ENCODE measurements around the gene FANCG. TPM values are rescaled to one million over a fixed set of nuclear protein-coding genes. Genes with fewer than 3 reads are reported as not detected.
A peak's percentile ranks its signal among the peaks of the same experiment; 100 is the strongest.

FANCG gene
- total RNA-seq, 4 donors from 2014 or later = 1.8 to 15.7 (median 3.4) TPM

GRCh38 chr9:35105126-35105525 lies 25.4 kb upstream of the FANCG start:
- ATAC-seq (no peak), DNase-seq (no peak)
- H3K4me3 ChIP-seq = no peak overlapping the region
- in situ Hi-C loops (cut with MboI; ENCODE audit: low sequenced_read_pairs in 4 of 4) = loop anchor here in 1 of 4 donors (25.0 kb wide), 1 partner anchor 457 kb away; a partner anchor contains a TSS
- H3K27me3 ChIP-seq = no peaks in the 10 kb centered on the region
- H3K36me3 ChIP-seq = peaks cover 0 to 61% of the 10 kb centered on the region in 2 donors
- peaks cover 19 to 22% of the 10 kb centered on the region in 2 donors for H3K4me1 ChIP-seq
- TF ChIP-seq CTCF (IDR thresholded peaks at IDR 0.05 in 4 of 5, conservative IDR thresholded peaks at IDR 0.05 in 1 of 5) (no peak), POLR2A (IDR thresholded peaks at IDR 0.05) (no peak)
- intact Hi-C loops (cut with DNase I; ENCODE audit: low total_unique reads) = no loop called here
- no peaks in the 10 kb centered on the region for H3K9me3 ChIP-seq
- H3K27ac ChIP-seq = no peak overlapping the region

GRCh38 chr9:35104586-35104985 lies 24.8 kb upstream of the FANCG start:
- ATAC-seq (no peak), DNase-seq (no peak)
- no peaks in the 10 kb centered on the region for H3K9me3 ChIP-seq
- peak overlapping the region in 1 of 4 donors; percentile 93 for H3K27ac ChIP-seq
- H3K36me3 ChIP-seq = peaks cover 0 to 67% of the 10 kb centered on the region in 2 donors
- in situ Hi-C loops (cut with MboI; ENCODE audit: low sequenced_read_pairs in 4 of 4) = loop anchor here in 1 of 4 donors (25.0 kb wide), 1 partner anchor 458 kb away; a partner anchor contains a TSS
- H3K27me3 ChIP-seq = no peaks in the 10 kb centered on the region
- no peak for TF ChIP-seq CTCF (IDR thresholded peaks at IDR 0.05 in 4 of 5, conservative IDR thresholded peaks at IDR 0.05 in 1 of 5)
- no peak for TF ChIP-seq POLR2A (IDR thresholded peaks at IDR 0.05)
- peaks cover 17 to 22% of the 10 kb centered on the region in 2 donors for H3K4me1 ChIP-seq
- intact Hi-C loops (cut with DNase I; ENCODE audit: low total_unique reads) = no loop called here
- H3K4me3 ChIP-seq = no peak overlapping the region

- in situ Hi-C loops (cut with MboI; ENCODE audit: low sequenced_read_pairs in 4 of 4) (loop anchor here in 1 of 4 donors (25.0 kb wide), 1 partner anchor 459 kb away; a partner anchor contains a TSS), intact Hi-C loops (cut with DNase I; ENCODE audit: low total_unique reads) (loop anchor here (2.0 kb wide), 1 partner anchor 31 kb away; the partner anchor contains the start of gene VCP)
- Histone ChIP-seq H3K36me3 (peaks cover 0 to 70% of the 10 kb centered on the region in 2 donors), H3K4me3 (peak overlapping the region; percentile 74 to 92 (median 79)), H3K4me1 (peaks cover 15 to 22% of the 10 kb centered on the region in 2 donors), H3K27me3 (no peaks in the 10 kb centered on the region), H3K27ac (peak overlapping the region; percentile 85 to 97 (median 94)), H3K9me3 (no peaks in the 10 kb centered on the region)
- TF ChIP-seq POLR2A (IDR thresholded peaks at IDR 0.05) = no peak
- TF ChIP-seq CTCF (IDR thresholded peaks at IDR 0.05 in 4 of 5, conservative IDR thresholded peaks at IDR 0.05 in 1 of 5) = no peak
- DNase-seq = no peak
- no peak for ATAC-seq
These were observed 24.0 kb upstream of the FANCG start for GRCh38 chr9:35103660-35104191.

GRCh38 chr9:35102769-35103659 lies 23.3 kb upstream of the FANCG start, which contains the start of gene STOML2:
Gene STOML2, minus strand, starts transcription at chr9:35103131. Its CDS starts 37 bp downstream, at chr9:35103094.
- Histone ChIP-seq H3K36me3 (peaks cover 0 to 65% of the 10 kb centered on the region in 2 donors), H3K27me3 (no peaks in the 10 kb centered on the region), H3K27ac (peak within 1 kb of the TSS; percentile 85 to 97 (median 94)), H3K4me1 (peaks cover 15 to 22% of the 10 kb centered on the region in 2 donors), H3K4me3 (peak within 1 kb of the TSS; percentile 74 to 92 (median 79)), H3K9me3 (no peaks in the 10 kb centered on the region)
- ATAC-seq = peak; percentile 99
- in situ Hi-C loops (cut with MboI; ENCODE audit: low sequenced_read_pairs in 4 of 4) (loop anchor here in 1 of 4 donors (25.0 kb wide), 1 partner anchor 459 kb away; a partner anchor contains a TSS), intact Hi-C loops (cut with DNase I; ENCODE audit: low total_unique reads) (loop anchor here (2.0 kb wide), 1 partner anchor 30 kb away; the partner anchor contains the start of gene VCP)
- TF ChIP-seq POLR2A (IDR thresholded peaks at IDR 0.05) (peak; percentile 52 to 72), CTCF (IDR thresholded peaks at IDR 0.05 in 4 of 5, conservative IDR thresholded peaks at IDR 0.05 in 1 of 5) (no peak)
- DNase-seq = peak; percentile 95
